OCI-LY1 (cell line): Measurements from ENCODE around the gene TAS1R3.

ENCODE experiments used
- H2AFZ ChIP-seq: fragments of 200-600 bp; sonication (generic), shearing (Covaris generic); 2 replicates; pipeline ENCODE4 v1.6.0; 2014; ENCODE audit warnings: antibody characterized with exemption, mild to moderate bottlenecking, low read length
- H3F3A ChIP-seq: fragments of 200-600 bp; sonication (generic), shearing (Covaris generic); 2 replicates; pipeline ENCODE4 v1.6.0; 2014; ENCODE audit warnings: mild to moderate bottlenecking, antibody characterized with exemption, low read length, moderate library complexity; ENCODE audit not compliant: insufficient read depth
- H3K27ac ChIP-seq: fragments of 200-600 bp; sonication (generic); 2 replicates; pipeline ENCODE4 v1.5.1; 2014; ENCODE audit warnings: low read length, mixed run types, mild to moderate bottlenecking, low read depth; ENCODE audit not compliant: poor library complexity, severe bottlenecking
- H3K27me3 ChIP-seq: fragments of 200-600 bp; sonication (generic); 2 replicates; pipeline ENCODE4 v1.6.0; 2014; ENCODE audit warnings: antibody characterized with exemption, mild to moderate bottlenecking, low read length, moderate library complexity; ENCODE audit not compliant: insufficient read depth
- H3K36me3 ChIP-seq: fragments of 200-600 bp; sonication (generic); 2 replicates; pipeline ENCODE4 v1.6.1; 2014; ENCODE audit warnings: mild to moderate bottlenecking, antibody characterized with exemption, low read length, moderate library complexity, mixed read lengths; ENCODE audit not compliant: insufficient read depth
- H3K4me1 ChIP-seq: fragments of 200-600 bp; sonication (generic); 2 replicates; pipeline ENCODE4 v1.5.1; 2014; ENCODE audit warnings: mild to moderate bottlenecking, low read length, moderate library complexity; ENCODE audit not compliant: insufficient read depth, severe bottlenecking
- H3K4me2 ChIP-seq: fragments of 200-600 bp; sonication (generic), shearing (Covaris generic); 2 replicates; pipeline ENCODE4 v1.6.1; 2014; ENCODE audit warnings: low read length
- H3K4me3 ChIP-seq: fragments of 200-600 bp; sonication (generic); 2 replicates; pipeline ENCODE4 v1.5.1; 2014; ENCODE audit warnings: low read length, low read depth, mild to moderate bottlenecking, mixed read lengths; ENCODE audit not compliant: poor library complexity, severe bottlenecking
- H3K79me2 ChIP-seq: fragments of 200-600 bp; shearing (Covaris generic); 2 replicates; pipeline ENCODE4 v1.6.1; 2016; ENCODE audit warnings: mixed run types, low read length, mixed read lengths; ENCODE audit not compliant: insufficient read depth
- H3K9ac ChIP-seq: fragments of 200-600 bp; sonication (generic), shearing (Covaris generic); 2 replicates; pipeline ENCODE4 v1.6.1; 2014; ENCODE audit warnings: mild to moderate bottlenecking, low read length, mixed read lengths
- H3K9me2 ChIP-seq: fragments of 200-600 bp; sonication (generic), shearing (Covaris generic); 2 replicates; pipeline ENCODE4 v1.6.1; 2014; ENCODE audit warnings: low read depth, mild to moderate bottlenecking, low read length, mixed read lengths
- H3K9me3 ChIP-seq: fragments of 200-600 bp; shearing (Covaris generic); 2 replicates; pipeline ENCODE4 v1.6.1; 2014; ENCODE audit warnings: low read length, mixed read lengths
- H4K20me1 ChIP-seq: fragments of 200-600 bp; sonication (generic), shearing (Covaris generic); 2 replicates; pipeline ENCODE4 v1.6.0; 2016; ENCODE audit warnings: mild to moderate bottlenecking, low read length; ENCODE audit not compliant: insufficient read depth
- EZH2 ChIP-seq: fragments of 200-600 bp; sonication (generic), shearing (Covaris generic); IDR thresholded peaks from 2 replicates; pipeline ENCODE4 v1.8.0; 2017; ENCODE audit warnings: borderline replicate concordance, mixed run types, mild to moderate bottlenecking, antibody characterized with exemption, low read length, moderate library complexity, mixed read lengths
- TF ChIP-seq, protein P1 (sequence below): fragments of 200-600 bp; sonication (generic), shearing (Covaris generic); IDR thresholded peaks from 2 replicates; pipeline ENCODE4 v1.5.1; 2017; ENCODE audit warnings: mild to moderate bottlenecking, antibody characterized with exemption, low read length, moderate library complexity, mixed read lengths

TAS1R3 gene

DNA sequence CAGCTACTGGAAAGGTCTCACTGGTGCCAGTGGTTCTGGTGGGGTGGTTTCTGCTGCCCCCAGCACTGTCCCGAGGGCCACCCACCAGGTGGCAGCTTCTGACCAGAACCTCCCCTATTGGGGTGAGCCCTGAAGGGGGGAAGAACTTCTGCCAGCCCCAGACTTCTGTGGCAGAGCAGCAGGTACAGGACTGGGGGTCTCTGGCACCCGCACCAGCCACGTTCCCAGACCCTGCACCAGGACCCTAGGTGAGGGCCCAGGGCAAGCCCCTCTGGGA lies 21.0 kb upstream of the TAS1R3 start:
- H3K4me2 ChIP-seq, result peak overlapping the region; percentile 97
- peak overlapping the region; percentile 10 for H3K27ac ChIP-seq
- H3K9me2 ChIP-seq, result no peaks in the 10 kb centered on the region
- TF ChIP-seq, protein P1, sequence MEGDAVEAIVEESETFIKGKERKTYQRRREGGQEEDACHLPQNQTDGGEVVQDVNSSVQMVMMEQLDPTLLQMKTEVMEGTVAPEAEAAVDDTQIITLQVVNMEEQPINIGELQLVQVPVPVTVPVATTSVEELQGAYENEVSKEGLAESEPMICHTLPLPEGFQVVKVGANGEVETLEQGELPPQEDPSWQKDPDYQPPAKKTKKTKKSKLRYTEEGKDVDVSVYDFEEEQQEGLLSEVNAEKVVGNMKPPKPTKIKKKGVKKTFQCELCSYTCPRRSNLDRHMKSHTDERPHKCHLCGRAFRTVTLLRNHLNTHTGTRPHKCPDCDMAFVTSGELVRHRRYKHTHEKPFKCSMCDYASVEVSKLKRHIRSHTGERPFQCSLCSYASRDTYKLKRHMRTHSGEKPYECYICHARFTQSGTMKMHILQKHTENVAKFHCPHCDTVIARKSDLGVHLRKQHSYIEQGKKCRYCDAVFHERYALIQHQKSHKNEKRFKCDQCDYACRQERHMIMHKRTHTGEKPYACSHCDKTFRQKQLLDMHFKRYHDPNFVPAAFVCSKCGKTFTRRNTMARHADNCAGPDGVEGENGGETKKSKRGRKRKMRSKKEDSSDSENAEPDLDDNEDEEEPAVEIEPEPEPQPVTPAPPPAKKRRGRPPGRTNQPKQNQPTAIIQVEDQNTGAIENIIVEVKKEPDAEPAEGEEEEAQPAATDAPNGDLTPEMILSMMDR, result no peak
- TF ChIP-seq EZH2, result no peak
- peak overlapping the region; percentile 90 for H3K4me3 ChIP-seq
- H4K20me1 ChIP-seq, result no peaks in the 10 kb centered on the region
- no peak overlapping the region for H2AFZ ChIP-seq
- H3K79me2 ChIP-seq, result no peaks in the 10 kb centered on the region
- peak overlapping the region; percentile 93; the same call in 1 of the 2 replicates for H3K9ac ChIP-seq
- H3K4me1 ChIP-seq, result peaks cover 35% of the 10 kb centered on the region
- peaks cover 49% of the 10 kb centered on the region for H3K36me3 ChIP-seq
- no peaks in the 10 kb centered on the region for H3K27me3 ChIP-seq
- no peaks in the 10 kb centered on the region for H3K9me3 ChIP-seq
- no peaks in the 10 kb centered on the region for H3F3A ChIP-seq

DNA sequence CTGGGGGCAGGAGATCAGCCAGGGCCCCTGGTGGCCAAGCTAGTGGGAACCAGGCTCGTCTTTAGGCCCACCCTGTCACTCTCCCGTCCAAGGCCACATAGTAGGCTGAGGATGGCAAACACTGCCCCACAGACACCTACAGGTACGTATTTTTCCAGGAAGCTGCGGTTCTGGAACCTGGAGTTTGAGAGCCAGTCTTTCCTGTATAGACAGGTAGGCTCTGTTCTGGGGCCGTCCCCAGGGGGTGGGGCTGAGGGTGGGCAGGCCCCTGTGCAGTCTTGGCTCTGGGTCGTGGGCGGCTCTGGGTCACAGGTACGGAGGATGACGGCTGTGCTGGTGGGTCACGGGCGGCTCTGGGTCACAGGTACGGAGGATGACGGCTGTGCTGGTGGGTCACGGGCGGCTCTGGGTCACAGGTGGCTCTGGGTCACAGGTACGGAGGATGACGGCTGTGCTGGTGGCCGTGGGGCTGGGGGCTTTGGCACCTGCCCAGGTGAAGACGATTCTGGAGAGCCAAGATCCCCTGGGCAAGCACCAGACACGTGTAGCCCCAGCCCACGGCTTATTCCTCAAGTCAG lies 20.5 kb upstream of the TAS1R3 start:
- Histone ChIP-seq H3K4me3 (peak overlapping the region; percentile 90), H3K27ac (peak overlapping the region; percentile 10), H3K9ac (no peak overlapping the region), H3F3A (no peaks in the 10 kb centered on the region), H3K9me2 (no peaks in the 10 kb centered on the region), H3K9me3 (no peaks in the 10 kb centered on the region), H3K4me2 (peak overlapping the region; percentile 97), H2AFZ (no peak overlapping the region), H3K4me1 (peaks cover 30% of the 10 kb centered on the region), H3K27me3 (no peaks in the 10 kb centered on the region), H3K79me2 (no peaks in the 10 kb centered on the region), H4K20me1 (no peaks in the 10 kb centered on the region), H3K36me3 (peaks cover 53% of the 10 kb centered on the region)
- TF ChIP-seq, protein P1, result no peak
- TF ChIP-seq EZH2, result no peak

DNA sequence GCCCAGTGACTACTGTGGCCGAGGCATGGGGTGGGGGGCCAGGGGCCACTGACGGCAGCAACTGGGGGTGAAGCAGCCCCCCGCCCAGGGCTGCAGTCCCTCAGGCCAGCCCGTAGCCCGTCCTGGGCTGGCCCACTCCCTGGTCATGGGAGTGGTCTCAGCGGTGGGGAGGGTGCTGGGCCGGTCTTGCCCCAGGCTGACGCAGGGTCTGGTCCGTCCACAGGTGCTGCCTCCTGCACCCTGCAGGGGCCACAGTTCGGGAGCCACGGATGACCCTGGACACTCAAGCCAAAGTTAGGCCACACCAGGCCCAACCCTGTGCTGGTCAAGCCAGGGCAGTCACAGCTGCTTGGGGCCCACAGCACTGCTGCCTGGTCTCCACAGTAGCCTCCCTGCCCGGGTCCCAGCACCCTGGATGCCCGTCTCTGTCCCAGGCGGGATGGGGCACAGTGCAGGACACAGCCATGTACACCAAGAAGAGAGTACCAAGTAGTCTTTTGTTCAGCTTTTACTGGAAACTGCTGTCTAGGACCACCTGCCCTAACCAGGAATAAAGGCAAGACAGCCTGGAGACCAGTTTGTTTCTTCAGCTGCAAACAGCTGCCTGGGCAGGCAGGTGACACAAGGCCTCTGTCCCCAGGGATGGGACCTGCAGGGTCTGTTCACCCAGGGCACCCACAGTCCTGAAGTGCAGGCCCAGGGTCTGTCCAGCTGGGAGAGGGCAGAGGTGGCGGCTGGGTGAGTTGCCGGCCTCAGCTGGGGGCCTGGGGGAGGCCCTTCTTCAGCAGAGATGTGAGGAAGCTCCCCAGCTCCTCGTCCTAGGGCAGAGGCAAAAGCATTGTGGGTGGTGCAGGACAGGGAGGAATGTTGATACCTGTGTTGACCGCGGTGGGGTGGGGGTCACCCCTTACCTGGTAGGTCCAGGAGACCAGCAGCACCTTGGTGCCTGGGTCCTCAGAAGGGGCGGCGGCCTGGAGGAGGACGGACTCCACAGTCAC lies 19.7 kb upstream of the TAS1R3 start:
- Histone ChIP-seq H3K9ac (no peak overlapping the region), H2AFZ (no peak overlapping the region), H3K27me3 (no peaks in the 10 kb centered on the region), H3K36me3 (peaks cover 59% of the 10 kb centered on the region), H4K20me1 (no peaks in the 10 kb centered on the region), H3K9me3 (no peaks in the 10 kb centered on the region), H3K4me2 (no peak overlapping the region), H3F3A (no peaks in the 10 kb centered on the region), H3K4me3 (no peak overlapping the region), H3K27ac (no peak overlapping the region), H3K4me1 (peaks cover 27% of the 10 kb centered on the region), H3K79me2 (no peaks in the 10 kb centered on the region), H3K9me2 (no peaks in the 10 kb centered on the region)
- no peak for TF ChIP-seq EZH2
- TF ChIP-seq, protein P1, result no peak
